Subcutaneous abdominal adipose tissue (tissue), 5 donors: ENCODE data around the gene KRT9.

Experiments
- H3K27ac ChIP-seq: one replicate; pipeline ENCODE4 v1.7.0; 2013; ENCODE audit warnings: low read depth, mild to moderate bottlenecking, inconsistent platforms, low read length, moderate library complexity
- H3K27me3 ChIP-seq, 5 donors: one replicate each; pipeline ENCODE4 v1.7.0; 2013; ENCODE audit warnings: low read length in 5 of 5, inconsistent platforms in 1 of 5; ENCODE audit not compliant: control insufficient read depth in 5 of 5, insufficient read depth in 4 of 5
- H3K36me3 ChIP-seq, 5 donors: one replicate each; pipeline ENCODE4 v1.7.0; 2013; ENCODE audit warnings: low read length in 5 of 5; ENCODE audit not compliant: control insufficient read depth in 5 of 5, insufficient read depth in 5 of 5
- H3K4me1 ChIP-seq, 5 donors: one replicate each; pipeline ENCODE4 v1.7.0; 2013; ENCODE audit warnings: low read length in 5 of 5, mild to moderate bottlenecking in 3 of 5, moderate library complexity in 1 of 5; ENCODE audit not compliant: control insufficient read depth in 5 of 5, insufficient read depth in 5 of 5
- H3K4me3 ChIP-seq, 5 donors: one replicate each; pipeline ENCODE4 v1.7.0; 2013; ENCODE audit warnings: low read length in 5 of 5, low read depth in 1 of 5
- H3K9ac ChIP-seq, 5 donors: one replicate each; pipeline ENCODE4 v1.7.0; 2013; ENCODE audit warnings: low read length in 5 of 5, mild to moderate bottlenecking in 4 of 5, moderate library complexity in 3 of 5
- H3K9me3 ChIP-seq, 5 donors: one replicate each; pipeline ENCODE4 v1.7.0; 2013; ENCODE audit warnings: low read length in 5 of 5; ENCODE audit not compliant: control insufficient read depth in 5 of 5
- donor health status: healthy.
- donor health status: healthy.
- donor health status: healthy.
- donor health status: healthy.
- donor health status: healthy.

KRT9 gene

GRCh38 chr17:41532947-41533570 is 38.8 kb downstream of the KRT9 start:
- H3K4me1 ChIP-seq: peaks cover 0 to 5% (median 4%) of the 10 kb centered on the region in 5 donors
- no peaks in the 10 kb centered on the region for H3K9me3 ChIP-seq
- no peak overlapping the region for H3K27ac ChIP-seq
- no peak overlapping the region for H3K4me3 ChIP-seq
- peaks cover 35 to 48% (median 38%) of the 10 kb centered on the region in 5 donors for H3K27me3 ChIP-seq
- H3K9ac ChIP-seq: no peak overlapping the region
- H3K36me3 ChIP-seq: no peaks in the 10 kb centered on the region

- H3K4me3 ChIP-seq: no peak overlapping the region
- H3K27ac ChIP-seq: no peak overlapping the region
These were observed 39.9 kb downstream of the KRT9 start for GRCh38 chr17:41531993-41532392.

GRCh38 chr17:41530062-41531048 is 41.5 kb downstream of the KRT9 start:
- Histone ChIP-seq H3K4me1 (peaks cover 0 to 14% (median 12%) of the 10 kb centered on the region in 5 donors), H3K27ac (no peak overlapping the region), H3K9ac (no peak overlapping the region), H3K9me3 (no peaks in the 10 kb centered on the region), H3K27me3 (peaks cover 37 to 55% (median 50%) of the 10 kb centered on the region in 5 donors), H3K36me3 (no peaks in the 10 kb centered on the region), H3K4me3 (no peak overlapping the region)

More at GRCh38 chr17:41531993-41532392, 39.9 kb downstream of the KRT9 start:
- H3K36me3 ChIP-seq: no peaks in the 10 kb centered on the region
- peaks cover 0 to 14% (median 12%) of the 10 kb centered on the region in 5 donors for H3K4me1 ChIP-seq
- no peak overlapping the region for H3K9ac ChIP-seq
- H3K27me3 ChIP-seq: peaks cover 42 to 59% (median 48%) of the 10 kb centered on the region in 5 donors
- no peaks in the 10 kb centered on the region for H3K9me3 ChIP-seq

- Histone ChIP-seq H3K27ac (no peak overlapping the region), H3K4me3 (no peak overlapping the region), H3K27me3 (peaks cover 35 to 55% (median 47%) of the 10 kb centered on the region in 5 donors), H3K4me1 (peaks cover 0 to 14% (median 12%) of the 10 kb centered on the region in 5 donors), H3K9me3 (no peaks in the 10 kb centered on the region), H3K36me3 (no peaks in the 10 kb centered on the region), H3K9ac (no peak overlapping the region)
These were observed 42.4 kb downstream of the KRT9 start for GRCh38 chr17:41529491-41529915.

GRCh38 chr17:41528959-41529353 is 42.9 kb downstream of the KRT9 start:
- Histone ChIP-seq H3K9ac (no peak overlapping the region), H3K4me3 (no peak overlapping the region), H3K27me3 (peaks cover 35 to 55% (median 47%) of the 10 kb centered on the region in 5 donors), H3K27ac (no peak overlapping the region), H3K9me3 (no peaks in the 10 kb centered on the region), H3K36me3 (no peaks in the 10 kb centered on the region), H3K4me1 (peaks cover 0 to 14% (median 12%) of the 10 kb centered on the region in 5 donors)

- Histone ChIP-seq H3K27ac (no peak overlapping the region), H3K9ac (no peak overlapping the region), H3K9me3 (no peaks in the 10 kb centered on the region), H3K4me1 (peaks cover 0 to 14% (median 12%) of the 10 kb centered on the region in 5 donors), H3K36me3 (no peaks in the 10 kb centered on the region), H3K4me3 (peak overlapping the region in 2 of 5 donors; percentile 28 to 38), H3K27me3 (peaks cover 35 to 54% (median 47%) of the 10 kb centered on the region in 5 donors)
These were observed 44.5 kb downstream of the KRT9 start for GRCh38 chr17:41527063-41528023.

GRCh38 chr17:41524261-41524660 is 47.6 kb downstream of the KRT9 start:
- Histone ChIP-seq H3K36me3 (no peaks in the 10 kb centered on the region), H3K27ac (no peak overlapping the region), H3K9me3 (no peaks in the 10 kb centered on the region), H3K9ac (no peak overlapping the region), H3K4me1 (peaks cover 0 to 14% (median 12%) of the 10 kb centered on the region in 5 donors), H3K27me3 (peaks cover 29 to 50% (median 33%) of the 10 kb centered on the region in 5 donors), H3K4me3 (no peak overlapping the region)

GRCh38 chr17:41523787-41524186 is 48.1 kb downstream of the KRT9 start:
- Histone ChIP-seq H3K4me3 (no peak overlapping the region), H3K9me3 (no peaks in the 10 kb centered on the region), H3K4me1 (peaks cover 0 to 14% (median 12%) of the 10 kb centered on the region in 5 donors), H3K27me3 (peaks cover 24 to 47% (median 28%) of the 10 kb centered on the region in 5 donors), H3K36me3 (no peaks in the 10 kb centered on the region), H3K9ac (no peak overlapping the region), H3K27ac (no peak overlapping the region)

- H3K4me3 ChIP-seq: no peak overlapping the region
- H3K27ac ChIP-seq: no peak overlapping the region
- peaks cover 19 to 43% (median 24%) of the 10 kb centered on the region in 5 donors for H3K27me3 ChIP-seq
- H3K9ac ChIP-seq: no peak overlapping the region
- H3K4me1 ChIP-seq: peaks cover 0 to 11% (median 9%) of the 10 kb centered on the region in 5 donors
- H3K9me3 ChIP-seq: no peaks in the 10 kb centered on the region
- no peaks in the 10 kb centered on the region for H3K36me3 ChIP-seq
These were observed 48.6 kb downstream of the KRT9 start for GRCh38 chr17:41523225-41523593.
